ENCODE measurements around the gene MPDZ.

DNA sequence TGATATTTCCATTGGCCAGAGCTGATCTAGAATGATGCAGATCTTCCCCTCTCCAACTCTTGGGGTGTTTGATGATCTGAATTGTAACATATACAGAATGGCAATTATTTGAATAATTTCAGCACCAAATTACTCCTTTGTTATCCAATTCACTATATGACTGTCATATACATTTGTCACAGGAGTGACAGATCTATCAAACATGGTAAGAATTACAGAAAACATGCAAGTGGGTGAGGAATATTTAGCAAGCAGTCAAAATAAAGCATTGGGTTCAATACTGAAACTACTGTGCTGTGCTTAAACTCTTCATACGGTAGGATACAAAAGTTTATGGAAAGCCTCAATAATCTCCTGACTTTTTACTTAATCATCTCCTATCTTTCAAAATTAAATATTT, 8.8 kb downstream of the MPDZ start:
- TF ChIP-seq, protein P1, sequence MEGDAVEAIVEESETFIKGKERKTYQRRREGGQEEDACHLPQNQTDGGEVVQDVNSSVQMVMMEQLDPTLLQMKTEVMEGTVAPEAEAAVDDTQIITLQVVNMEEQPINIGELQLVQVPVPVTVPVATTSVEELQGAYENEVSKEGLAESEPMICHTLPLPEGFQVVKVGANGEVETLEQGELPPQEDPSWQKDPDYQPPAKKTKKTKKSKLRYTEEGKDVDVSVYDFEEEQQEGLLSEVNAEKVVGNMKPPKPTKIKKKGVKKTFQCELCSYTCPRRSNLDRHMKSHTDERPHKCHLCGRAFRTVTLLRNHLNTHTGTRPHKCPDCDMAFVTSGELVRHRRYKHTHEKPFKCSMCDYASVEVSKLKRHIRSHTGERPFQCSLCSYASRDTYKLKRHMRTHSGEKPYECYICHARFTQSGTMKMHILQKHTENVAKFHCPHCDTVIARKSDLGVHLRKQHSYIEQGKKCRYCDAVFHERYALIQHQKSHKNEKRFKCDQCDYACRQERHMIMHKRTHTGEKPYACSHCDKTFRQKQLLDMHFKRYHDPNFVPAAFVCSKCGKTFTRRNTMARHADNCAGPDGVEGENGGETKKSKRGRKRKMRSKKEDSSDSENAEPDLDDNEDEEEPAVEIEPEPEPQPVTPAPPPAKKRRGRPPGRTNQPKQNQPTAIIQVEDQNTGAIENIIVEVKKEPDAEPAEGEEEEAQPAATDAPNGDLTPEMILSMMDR (IDR thresholded peaks at IDR 0.05), result no peak
- TF ChIP-seq POLR2A (IDR thresholded peaks at IDR 0.05), result no peak
